HepG2 (cell line): ENCODE results near the gene CCL27.

Source experiments
- DZIP1 ChIP-seq: sonication (generic); formaldehyde crosslinking; IDR thresholded peaks from 2 replicates; pipeline ENCODE4 v1.5.0; 2020; ENCODE audit warnings: mild to moderate bottlenecking, missing genetic modification reagents
- ZNF274 ChIP-seq: sonication (generic); formaldehyde crosslinking; IDR thresholded peaks from 2 replicates; pipeline ENCODE4 v1.5.1; 2020; ENCODE audit warnings: mild to moderate bottlenecking, missing genetic modification reagents

GRCh38 chr9:34650816-34651215, 11.6 kb downstream of the CCL27 start:
- TF ChIP-seq ZNF274 (CRISPR knock-in tag), result no peak
- no peak for TF ChIP-seq DZIP1
